GM12878 (cell line): ENCODE measurements around the gene DEFB110. TPM values are rescaled to one million over a fixed set of nuclear protein-coding genes. Genes with fewer than 3 reads are reported as not detected.

Source experiments
- ATAC-seq: fragments of 200-7000 bp; cut with Tn5 transposase; 3 replicates; pipeline ENCODE4 v1.9.1; 2020; ENCODE audit warnings: mild to moderate bottlenecking, moderate library complexity
- BruUV-seq: library from RNA; stranded (reverse); fragments of 400-500 nt; replicated peaks from 2 replicates; lab custom pipeline; 2021; lab: Mats Ljungman, UMichigan
- CTCF ChIA-PET: fragments of 300-600 bp; sonication (Branson Sonifier 250); formaldehyde crosslinking; extraction: SDS; loops from one replicate; lab custom pipeline; 2021; ENCODE audit warnings: inconsistent platforms; lab: Yijun Ruan, JAX
- POLR2A ChIA-PET: fragments of 350-600 bp; formaldehyde crosslinking; extraction: SDS; loops from one replicate; lab custom pipeline; 2021; ENCODE audit warnings: inconsistent platforms; lab: Charles Lee
- RAD21 ChIA-PET: fragments of 300-600 bp; sonication (Branson Sonifier 250); formaldehyde crosslinking; loops from one replicate; lab custom pipeline; 2023; ENCODE audit warnings: antibody characterized with exemption; ENCODE audit not compliant: unreplicated experiment; lab: Charles Lee
- SMC1A ChIA-PET: fragments of 300-600 bp; sonication (Branson Sonifier 250); formaldehyde crosslinking; loops from one replicate; lab custom pipeline; 2023; ENCODE audit not compliant: unreplicated experiment, uncharacterized antibody; lab: Charles Lee
- DNase-seq: peaks from one replicate; pipeline ENCODE4 v3.0.0-alpha.2; 2011; ENCODE audit warnings: low read depth, low spot score
- FAIRE-seq: peaks from 3 replicates; lab custom pipeline; 2011; peaks lifted over from hg19 to GRCh38; lab: Jason Lieb, UNC
- H2AFZ ChIP-seq: 2 replicates; pipeline ENCODE4 v1.6.0; 2011; ENCODE audit warnings: low read depth, low read length, control low read depth; ENCODE audit not compliant: control insufficient read depth
- H3K27ac ChIP-seq: 2 replicates; pipeline ENCODE4 v1.5.1; 2011; ENCODE audit warnings: control low read depth; ENCODE audit not compliant: control insufficient read depth, insufficient read depth
- H3K27me3 ChIP-seq, 2 experiments: replicated peaks in 1 of 2; 2 replicates each; pipeline versions ENCODE4 v1.6.0 to v1.6.1; 2011; ENCODE audit warnings: low read length in 1 of 2; ENCODE audit not compliant: control insufficient read depth in 2 of 2, insufficient read depth in 2 of 2
- H3K36me3 ChIP-seq, 2 experiments: 2 replicates each; pipeline ENCODE4 v1.5.1; 2011; ENCODE audit warnings: low read length in 1 of 2; ENCODE audit not compliant: control insufficient read depth in 2 of 2, insufficient read depth in 2 of 2
- H3K4me1 ChIP-seq: 2 replicates; pipeline ENCODE4 v1.6.1; 2011; ENCODE audit warnings: mild to moderate bottlenecking, low read length, moderate library complexity, mixed read lengths; ENCODE audit not compliant: control insufficient read depth, insufficient read depth
- H3K4me2 ChIP-seq: 2 replicates; pipeline ENCODE4 v1.6.0; 2011; ENCODE audit warnings: control low read depth; ENCODE audit not compliant: control insufficient read depth, insufficient read depth
- H3K4me3 ChIP-seq: fragments of 200-600 bp; sonication (generic); 2 replicates; pipeline ENCODE4 v1.5.1; 2016
- H3K79me2 ChIP-seq: 2 replicates; pipeline ENCODE4 v1.6.0; 2011; ENCODE audit warnings: low read length; ENCODE audit not compliant: control insufficient read depth, insufficient read depth
- H3K9ac ChIP-seq: 2 replicates; pipeline ENCODE4 v1.8.0; 2011; ENCODE audit warnings: low read length, control low read depth, mixed read lengths; ENCODE audit not compliant: control insufficient read depth, insufficient read depth
- H3K9me3 ChIP-seq: replicated peaks from 3 replicates; pipeline ENCODE4 v1.5.1; 2011; ENCODE audit warnings: mild to moderate bottlenecking, low read length; ENCODE audit not compliant: control insufficient read depth, insufficient read depth
- H4K20me1 ChIP-seq: 2 replicates; pipeline ENCODE4 v1.6.0; 2011; ENCODE audit not compliant: control insufficient read depth, insufficient read depth
- CBX3 ChIP-seq: fragments of 200-600 bp; sonication (generic); IDR thresholded peaks from 2 replicates; pipeline ENCODE4 v1.6.1; 2016; ENCODE audit warnings: low read depth, borderline replicate concordance
- FOXM1 ChIP-seq: IDR thresholded peaks from 2 replicates; pipeline ENCODE4 v1.6.1; 2012; ENCODE audit warnings: low read depth, mild to moderate bottlenecking, inconsistent platforms, low read length, moderate library complexity
- KDM1A ChIP-seq: fragments of 200-600 bp; sonication (generic); IDR thresholded peaks from 2 replicates; pipeline ENCODE4 v1.6.1; 2016; ENCODE audit warnings: borderline replicate concordance
- MLLT1 ChIP-seq: fragments of 450-650 bp; IDR thresholded peaks from 2 replicates; pipeline ENCODE4 v1.6.1; 2016; ENCODE audit warnings: mild to moderate bottlenecking
- MYB ChIP-seq: fragments of 150-350 bp; IDR thresholded peaks from 2 replicates; pipeline ENCODE4 v1.6.1; 2014; ENCODE audit warnings: mild to moderate bottlenecking, low read depth, low read length, borderline replicate concordance
- RFX5 ChIP-seq: IDR thresholded peaks from 2 replicates; pipeline ENCODE4 v1.6.1; 2011; ENCODE audit warnings: low read depth, low read length, improper control_type of control experiment
- SMC3 ChIP-seq: IDR thresholded peaks from 2 replicates; pipeline ENCODE4 v1.6.1; 2011; ENCODE audit warnings: low read length, improper control_type of control experiment, borderline replicate concordance
- SREBF1 ChIP-seq: IDR thresholded peaks from 2 replicates; pipeline ENCODE4 v1.6.1; 2012; ENCODE audit warnings: mild to moderate bottlenecking, low read length
- YBX1 ChIP-seq: fragments of 450-650 bp; IDR thresholded peaks from 2 replicates; pipeline ENCODE4 v1.6.1; 2016; ENCODE audit warnings: antibody characterized with exemption
- WGBS: methylation state at CpG from one replicate; pipeline ENCODE4 v1.1.6; 2016; ENCODE audit warnings: low lambda C conversion rate; ENCODE audit not compliant: insufficient replicate concordance, insufficient coverage; ENCODE audit errors: missing lambda C conversion rate; 5-methylcytosine and 5-hydroxymethylcytosine counted together
- in situ Hi-C: fragments of 300-500 bp; cut with MboI; formaldehyde crosslinking; loops from 9 replicates; pipeline ENCODE4 v1.14.3; 2018; ENCODE audit warnings: mixed read lengths
- intact Hi-C: fragments of 100-400 bp; cut with micrococcal nuclease; formaldehyde crosslinking; loops from one replicate; pipeline ENCODE4 v1.14.2; 2022; ENCODE audit not compliant: unreplicated experiment
- polyA plus RNA-seq, 11 experiments: library from polyadenylated mRNA; depleted of rRNA in 4 of 11; unstranded in 6 of 11; stranded (reverse) in 5 of 11; fragments of >200 nt; fragmentation: Nextera tagmentation in 4 of 11; fragmentation: Illumina TruSeq in 1 of 11; extraction: Ambion mirVana in 4 of 11; extraction: Trizol in 1 of 11; gene quantifications; 1 replicate in 1 of 11; 2 replicates in 10 of 11; pipeline versions ENCODE4 v1.2.1 to v1.2.3, GENCODE V29; 2011 to 2016; ENCODE audit warnings: inconsistent platforms in 2 of 11, missing spikeins in 2 of 11, low read depth in 1 of 11
- total RNA-seq, 4 experiments: library from RNA; depleted of rRNA in 3 of 4; stranded (reverse); fragments of >200 nt in 3 of 4; fragmentation: Illumina TruSeq in 1 of 4; extraction: Trizol in 1 of 4; gene quantifications; 2 replicates each; pipeline versions ENCODE4 v1.2.1 to v1.2.3, GENCODE V29; 2013 to 2021

DEFB110 gene
- total and polyA plus RNA-seq, 10 of the 15 experiments (the other 5 are each of a cell fraction or from before 2014, with no cell fraction given): not detected

GRCh38 chr6:50007819-50008218, 14.0 kb downstream of the DEFB110 start:
- Histone ChIP-seq H3K4me1 (no peaks in the 10 kb centered on the region), H3K4me2 (no peak overlapping the region), H3K27me3 (no peaks in the 10 kb centered on the region), H3K9me3 (no peaks in the 10 kb centered on the region), H3K27ac (no peak overlapping the region), H3K9ac (no peak overlapping the region), H3K36me3 (no peaks in the 10 kb centered on the region), H3K79me2 (no peaks in the 10 kb centered on the region), H4K20me1 (no peaks in the 10 kb centered on the region), H3K4me3 (no peak overlapping the region), H2AFZ (no peak overlapping the region)
- TF ChIP-seq CBX3: no peak
- no peak for TF ChIP-seq SREBF1
- no peak for TF ChIP-seq RFX5
- TF ChIP-seq MLLT1: no peak
- no peak for TF ChIP-seq KDM1A
- no peak for TF ChIP-seq SMC3
- TF ChIP-seq MYB: no peak
- TF ChIP-seq FOXM1: no peak
- no peak for TF ChIP-seq YBX1
- intact Hi-C loops: no loop called here
- RAD21 ChIA-PET: no interaction called here
- CTCF ChIA-PET: no interaction called here
- BruUV-seq: no TSS peak
- 30% methylated on average over 3 of the region's 3 CpGs for WGBS
- no peak for ATAC-seq
- DNase-seq: no peak
- in situ Hi-C loops: no loop called here
- SMC1A ChIA-PET: no interaction called here
- FAIRE-seq: no peak
- POLR2A ChIA-PET: no interaction called here
